ENCODE results near the gene CHST9.

GRCh38 chr18:27142891-27143290, 42.2 kb downstream of the CHST9 start:
- no peak for TF ChIP-seq CTCF (IDR thresholded peaks at IDR 0.05)
- no peak for TF ChIP-seq POLR2A (IDR thresholded peaks at IDR 0.05)

Measured in adrenal gland (tissue), 5 donors.